HG03354 (cell line): ENCODE measurements around the gene PRADC1.
A peak's percentile ranks its signal among the peaks of the same experiment; 100 is the strongest.

Source experiments
- ATAC-seq: cut with Tn5 transposase; IDR thresholded peaks from one replicate; pipeline ENCODE4 v1.9.1; 2021; ENCODE audit warnings: mild to moderate bottlenecking; ENCODE audit not compliant: unreplicated experiment, poor library complexity, severe bottlenecking

Gene PRADC1

GRCh38 chr2:73243884-73244570 lies 11.0 kb upstream of the PRADC1 start:
- no peak for ATAC-seq

GRCh38 chr2:73239776-73240175 lies 6.7 kb upstream of the PRADC1 start:
- no peak for ATAC-seq

- ATAC-seq = no peak
Observed at GRCh38 chr2:73238976-73239375, 5.9 kb upstream of the PRADC1 start.

- no peak for ATAC-seq
Observed at GRCh38 chr2:73238149-73238548, 5.1 kb upstream of the PRADC1 start.

- ATAC-seq = no peak
Observed at GRCh38 chr2:73237168-73237567, 4.1 kb upstream of the PRADC1 start.

GRCh38 chr2:73235315-73236028 lies 2.4 kb upstream of the PRADC1 start:
- no peak for ATAC-seq

- ATAC-seq = peak; percentile 68
Observed at GRCh38 chr2:73233932-73234832, 1.1 kb upstream of the PRADC1 start, which contains the start of gene CCT7. TSS of gene CCT7 (plus strand) at chr2:73234308. CDS start at chr2:73234379, 71 bp downstream.

GRCh38 chr2:73232403-73233153 lies 461 bp downstream of the PRADC1 start:
- ATAC-seq = peak; percentile 15

GRCh38 chr2:73228631-73229030 lies 4.4 kb downstream of the PRADC1 start:
- no peak for ATAC-seq

- no peak for ATAC-seq
Observed at GRCh38 chr2:73227086-73227485, 6.0 kb downstream of the PRADC1 start.

- no peak for ATAC-seq
Observed at GRCh38 chr2:73225513-73226360, 7.3 kb downstream of the PRADC1 start.

GRCh38 chr2:73223821-73224220 lies 9.2 kb downstream of the PRADC1 start:
- ATAC-seq = no peak

GRCh38 chr2:73218298-73218697 lies 14.7 kb downstream of the PRADC1 start:
- no peak for ATAC-seq

GRCh38 chr2:73217826-73218225 lies 15.2 kb downstream of the PRADC1 start:
- no peak for ATAC-seq

- no peak for ATAC-seq
Observed at GRCh38 chr2:73217160-73217559, 15.9 kb downstream of the PRADC1 start.

GRCh38 chr2:73215254-73215653 lies 17.8 kb downstream of the PRADC1 start:
- ATAC-seq = no peak

GRCh38 chr2:73214120-73215035 lies 18.7 kb downstream of the PRADC1 start, which contains the start of gene SMYD5:
TSS of gene SMYD5 (plus strand) at chr2:73214245. CDS start at chr2:73214267, 22 bp downstream.
- peak; percentile 96 for ATAC-seq
